OCI-LY1 (cell line): ENCODE measurements around the gene TENM4.

Source experiments
- H2AFZ ChIP-seq: fragments of 200-600 bp; sonication (generic), shearing (Covaris generic); 2 replicates; pipeline ENCODE4 v1.6.0; 2014; ENCODE audit warnings: antibody characterized with exemption, mild to moderate bottlenecking, low read length
- H3F3A ChIP-seq: fragments of 200-600 bp; sonication (generic), shearing (Covaris generic); 2 replicates; pipeline ENCODE4 v1.6.0; 2014; ENCODE audit warnings: mild to moderate bottlenecking, antibody characterized with exemption, low read length, moderate library complexity; ENCODE audit not compliant: insufficient read depth
- H3K27ac ChIP-seq: fragments of 200-600 bp; sonication (generic); 2 replicates; pipeline ENCODE4 v1.5.1; 2014; ENCODE audit warnings: low read length, mixed run types, mild to moderate bottlenecking, low read depth; ENCODE audit not compliant: poor library complexity, severe bottlenecking
- H3K27me3 ChIP-seq: fragments of 200-600 bp; sonication (generic); 2 replicates; pipeline ENCODE4 v1.6.0; 2014; ENCODE audit warnings: antibody characterized with exemption, mild to moderate bottlenecking, low read length, moderate library complexity; ENCODE audit not compliant: insufficient read depth
- H3K36me3 ChIP-seq: fragments of 200-600 bp; sonication (generic); 2 replicates; pipeline ENCODE4 v1.6.1; 2014; ENCODE audit warnings: mild to moderate bottlenecking, antibody characterized with exemption, low read length, moderate library complexity, mixed read lengths; ENCODE audit not compliant: insufficient read depth
- H3K4me1 ChIP-seq: fragments of 200-600 bp; sonication (generic); 2 replicates; pipeline ENCODE4 v1.5.1; 2014; ENCODE audit warnings: mild to moderate bottlenecking, low read length, moderate library complexity; ENCODE audit not compliant: insufficient read depth, severe bottlenecking
- H3K4me2 ChIP-seq: fragments of 200-600 bp; sonication (generic), shearing (Covaris generic); 2 replicates; pipeline ENCODE4 v1.6.1; 2014; ENCODE audit warnings: low read length
- H3K4me3 ChIP-seq: fragments of 200-600 bp; sonication (generic); 2 replicates; pipeline ENCODE4 v1.5.1; 2014; ENCODE audit warnings: low read length, low read depth, mild to moderate bottlenecking, mixed read lengths; ENCODE audit not compliant: poor library complexity, severe bottlenecking
- H3K79me2 ChIP-seq: fragments of 200-600 bp; shearing (Covaris generic); 2 replicates; pipeline ENCODE4 v1.6.1; 2016; ENCODE audit warnings: mixed run types, low read length, mixed read lengths; ENCODE audit not compliant: insufficient read depth
- H3K9ac ChIP-seq: fragments of 200-600 bp; sonication (generic), shearing (Covaris generic); 2 replicates; pipeline ENCODE4 v1.6.1; 2014; ENCODE audit warnings: mild to moderate bottlenecking, low read length, mixed read lengths
- H3K9me2 ChIP-seq: fragments of 200-600 bp; sonication (generic), shearing (Covaris generic); 2 replicates; pipeline ENCODE4 v1.6.1; 2014; ENCODE audit warnings: low read depth, mild to moderate bottlenecking, low read length, mixed read lengths
- H3K9me3 ChIP-seq: fragments of 200-600 bp; shearing (Covaris generic); 2 replicates; pipeline ENCODE4 v1.6.1; 2014; ENCODE audit warnings: low read length, mixed read lengths
- H4K20me1 ChIP-seq: fragments of 200-600 bp; sonication (generic), shearing (Covaris generic); 2 replicates; pipeline ENCODE4 v1.6.0; 2016; ENCODE audit warnings: mild to moderate bottlenecking, low read length; ENCODE audit not compliant: insufficient read depth
- CTCF ChIP-seq: fragments of 200-600 bp; sonication (generic), shearing (Covaris generic); IDR thresholded peaks from 2 replicates; pipeline ENCODE4 v1.5.1; 2017; ENCODE audit warnings: mild to moderate bottlenecking, antibody characterized with exemption, low read length, moderate library complexity, mixed read lengths
- EZH2 ChIP-seq: fragments of 200-600 bp; sonication (generic), shearing (Covaris generic); IDR thresholded peaks from 2 replicates; pipeline ENCODE4 v1.8.0; 2017; ENCODE audit warnings: borderline replicate concordance, mixed run types, mild to moderate bottlenecking, antibody characterized with exemption, low read length, moderate library complexity, mixed read lengths

Gene TENM4

GRCh38 chr11:79152511-79152910 lies 288.3 kb downstream of the TENM4 start:
- Histone ChIP-seq H3K27me3 (no peaks in the 10 kb centered on the region), H3K9me2 (no peaks in the 10 kb centered on the region), H3K4me3 (no peak overlapping the region), H3K9ac (no peak overlapping the region), H3K36me3 (no peaks in the 10 kb centered on the region), H3K27ac (no peak overlapping the region), H3K4me1 (no peaks in the 10 kb centered on the region), H3K4me2 (no peak overlapping the region), H3F3A (no peaks in the 10 kb centered on the region), H2AFZ (no peak overlapping the region), H3K9me3 (no peaks in the 10 kb centered on the region), H3K79me2 (no peaks in the 10 kb centered on the region), H4K20me1 (no peaks in the 10 kb centered on the region)
- TF ChIP-seq EZH2 = no peak
- no peak for TF ChIP-seq CTCF

- H3K9ac ChIP-seq = no peak overlapping the region
- no peak for TF ChIP-seq EZH2
- TF ChIP-seq CTCF = no peak
- no peaks in the 10 kb centered on the region for H3K36me3 ChIP-seq
- no peaks in the 10 kb centered on the region for H3F3A ChIP-seq
- H3K9me3 ChIP-seq = no peaks in the 10 kb centered on the region
- no peaks in the 10 kb centered on the region for H3K27me3 ChIP-seq
- no peaks in the 10 kb centered on the region for H3K4me1 ChIP-seq
- no peak overlapping the region for H2AFZ ChIP-seq
- no peaks in the 10 kb centered on the region for H4K20me1 ChIP-seq
- H3K9me2 ChIP-seq = no peaks in the 10 kb centered on the region
- H3K27ac ChIP-seq = no peak overlapping the region
- no peaks in the 10 kb centered on the region for H3K79me2 ChIP-seq
- H3K4me2 ChIP-seq = no peak overlapping the region
- no peak overlapping the region for H3K4me3 ChIP-seq
These were observed 289.4 kb downstream of the TENM4 start for GRCh38 chr11:79151396-79151795.

- Histone ChIP-seq H3K4me3 (no peak overlapping the region), H2AFZ (no peak overlapping the region), H3K9me3 (no peaks in the 10 kb centered on the region), H3F3A (no peaks in the 10 kb centered on the region), H3K27ac (no peak overlapping the region), H4K20me1 (no peaks in the 10 kb centered on the region), H3K27me3 (no peaks in the 10 kb centered on the region), H3K9ac (no peak overlapping the region), H3K79me2 (no peaks in the 10 kb centered on the region), H3K4me2 (no peak overlapping the region), H3K9me2 (no peaks in the 10 kb centered on the region), H3K4me1 (no peaks in the 10 kb centered on the region), H3K36me3 (no peaks in the 10 kb centered on the region)
- TF ChIP-seq CTCF (no peak), EZH2 (no peak)
These were observed 289.9 kb downstream of the TENM4 start for GRCh38 chr11:79150966-79151365.
